Body of pancreas (tissue), 4 donors: ENCODE data around the gene RTN3.

Experiments
- POLR2A ChIP-seq, 3 donors: fragments of 450-650 bp; IDR thresholded peaks; one replicate each; pipeline ENCODE4 v1.6.1; 2016; ENCODE audit warnings: antibody characterized with exemption in 3 of 3, mild to moderate bottlenecking in 2 of 3
- TF ChIP-seq, protein P1 (sequence below), 7 experiments: fragments of 450-650 bp in 4 of 7; fragments of 200-600 bp in 3 of 7; sonication (generic) in 3 of 7; IDR thresholded peaks; one replicate each; pipeline ENCODE4 v1.5.1; 2016 to 2019; ENCODE audit warnings: antibody characterized with exemption in 7 of 7

DNA sequence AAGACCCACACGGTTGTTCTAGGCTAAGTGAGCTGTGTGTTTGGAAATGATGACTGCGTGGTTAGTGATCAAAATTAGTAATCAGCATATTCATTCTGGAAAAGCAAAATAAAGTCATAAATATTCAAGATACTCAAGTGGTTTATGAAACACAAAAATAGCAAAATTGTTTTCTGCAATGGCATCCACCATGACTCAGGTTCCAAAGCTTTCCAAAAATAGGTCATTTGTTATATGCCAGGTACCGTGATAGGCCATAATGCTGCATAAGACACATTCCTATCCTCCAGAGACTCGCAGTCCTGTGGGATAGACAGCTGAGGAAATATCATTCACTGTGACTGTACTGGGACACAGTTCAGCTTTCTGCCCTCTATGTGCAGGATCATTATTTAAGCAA, 7.7 kb upstream of the RTN3 start:
- TF ChIP-seq, protein P1, sequence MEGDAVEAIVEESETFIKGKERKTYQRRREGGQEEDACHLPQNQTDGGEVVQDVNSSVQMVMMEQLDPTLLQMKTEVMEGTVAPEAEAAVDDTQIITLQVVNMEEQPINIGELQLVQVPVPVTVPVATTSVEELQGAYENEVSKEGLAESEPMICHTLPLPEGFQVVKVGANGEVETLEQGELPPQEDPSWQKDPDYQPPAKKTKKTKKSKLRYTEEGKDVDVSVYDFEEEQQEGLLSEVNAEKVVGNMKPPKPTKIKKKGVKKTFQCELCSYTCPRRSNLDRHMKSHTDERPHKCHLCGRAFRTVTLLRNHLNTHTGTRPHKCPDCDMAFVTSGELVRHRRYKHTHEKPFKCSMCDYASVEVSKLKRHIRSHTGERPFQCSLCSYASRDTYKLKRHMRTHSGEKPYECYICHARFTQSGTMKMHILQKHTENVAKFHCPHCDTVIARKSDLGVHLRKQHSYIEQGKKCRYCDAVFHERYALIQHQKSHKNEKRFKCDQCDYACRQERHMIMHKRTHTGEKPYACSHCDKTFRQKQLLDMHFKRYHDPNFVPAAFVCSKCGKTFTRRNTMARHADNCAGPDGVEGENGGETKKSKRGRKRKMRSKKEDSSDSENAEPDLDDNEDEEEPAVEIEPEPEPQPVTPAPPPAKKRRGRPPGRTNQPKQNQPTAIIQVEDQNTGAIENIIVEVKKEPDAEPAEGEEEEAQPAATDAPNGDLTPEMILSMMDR (IDR thresholded peaks at IDR 0.05), result no peak
- TF ChIP-seq POLR2A (IDR thresholded peaks at IDR 0.05), result no peak
